HG03571 (cell line): ENCODE measurements around the gene CPM.

ENCODE experiments used
- ATAC-seq: cut with Tn5 transposase; IDR thresholded peaks from one replicate; pipeline ENCODE4 v1.9.1; 2021; ENCODE audit not compliant: unreplicated experiment

The CPM gene

DNA sequence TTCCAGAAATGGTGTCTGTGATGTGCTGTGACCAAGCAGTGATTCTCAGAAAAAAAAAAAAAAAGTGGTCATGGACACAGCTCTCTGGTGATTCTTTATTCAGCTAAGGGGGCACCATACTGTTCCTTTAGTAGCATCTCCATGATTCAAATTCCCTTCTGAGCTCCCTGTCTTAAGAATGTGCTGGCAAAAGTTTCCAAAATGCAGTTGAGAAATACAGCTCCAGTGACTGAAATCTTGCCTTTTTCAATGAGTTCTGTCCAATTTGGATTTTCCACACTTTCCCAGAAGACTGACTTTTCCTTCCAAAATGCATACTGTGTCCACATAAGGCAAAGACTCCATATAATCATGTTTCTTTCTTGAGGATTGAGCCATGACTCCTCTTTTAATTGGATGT lies 24.3 kb upstream of the CPM start:
- no peak for ATAC-seq

DNA sequence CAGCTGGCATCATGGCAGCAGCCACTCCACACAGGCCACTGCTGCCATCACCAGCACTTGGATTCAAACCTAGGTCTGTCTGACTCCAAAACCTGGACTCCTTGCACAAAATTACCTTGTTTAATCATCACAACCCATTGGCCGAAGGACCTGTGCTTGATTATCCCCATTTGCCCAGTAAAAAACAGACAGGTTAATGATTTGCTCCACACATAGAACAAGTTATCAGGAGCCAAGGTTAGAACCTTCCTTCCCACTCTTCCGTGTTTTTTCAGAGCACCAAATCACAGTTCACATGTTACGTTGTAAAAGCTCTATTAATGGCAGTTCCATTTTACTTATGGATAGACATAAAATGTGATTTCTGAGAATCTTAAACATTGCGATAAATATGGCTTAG lies 23.5 kb upstream of the CPM start:
- ATAC-seq: no peak

DNA sequence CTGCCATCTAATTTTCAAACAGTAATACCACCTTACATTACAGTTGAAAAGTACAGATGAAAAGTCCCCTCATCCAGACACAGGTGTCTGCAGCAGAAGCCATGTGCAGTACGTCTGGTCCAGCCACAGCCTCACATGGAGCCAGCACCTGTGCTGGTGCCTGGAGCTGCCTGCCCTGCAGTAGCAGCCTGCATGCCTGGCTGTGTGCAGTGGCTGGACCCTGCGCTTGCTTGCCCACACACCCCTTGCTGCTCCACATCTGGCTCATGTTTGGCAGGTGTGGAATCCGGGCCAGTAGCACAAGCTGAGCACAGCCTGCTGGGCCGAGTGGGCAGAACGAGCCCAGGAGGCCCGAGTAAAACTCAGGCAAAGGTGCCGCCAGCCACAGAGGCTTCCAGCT lies 21.8 kb upstream of the CPM start:
- no peak for ATAC-seq

DNA sequence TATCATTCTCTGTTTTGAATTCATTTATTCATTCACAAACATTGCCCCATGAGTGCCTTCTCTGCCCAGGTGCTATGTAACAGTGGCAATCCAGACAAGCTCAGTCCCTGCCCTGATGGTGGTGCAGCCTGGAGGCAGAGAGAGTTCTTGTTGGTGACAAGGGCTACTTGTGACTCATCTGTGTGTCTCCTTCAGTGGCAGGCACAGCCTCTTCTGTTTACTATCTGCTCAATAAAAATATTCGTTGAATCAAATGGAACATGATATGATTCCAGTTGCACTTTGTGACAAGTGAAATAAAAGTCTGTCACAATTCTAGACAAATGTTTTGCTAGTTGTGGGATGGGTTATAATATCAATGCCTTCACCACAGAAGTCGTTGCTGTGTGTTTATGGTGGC lies 20.6 kb upstream of the CPM start:
- no peak for ATAC-seq

DNA sequence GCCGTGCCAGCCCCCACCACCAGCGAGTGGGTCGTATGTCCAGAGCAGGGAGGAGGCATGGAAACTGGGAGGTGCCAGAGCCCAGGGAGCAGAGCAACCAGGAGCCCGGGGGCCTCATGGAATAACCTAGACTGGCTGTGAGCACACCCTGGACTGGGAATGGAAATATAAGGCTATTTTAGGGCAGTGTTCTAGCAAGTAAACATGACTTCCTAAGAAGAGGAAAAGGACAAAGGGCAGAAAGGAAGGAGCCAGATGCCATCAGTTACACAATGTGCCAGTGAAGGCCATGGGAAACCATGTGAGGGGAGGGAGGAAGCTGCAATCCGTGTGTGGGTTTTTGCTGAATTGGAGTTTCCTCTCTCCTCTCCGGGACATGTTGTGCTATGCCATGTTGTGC lies 18.7 kb upstream of the CPM start:
- ATAC-seq: no peak

DNA sequence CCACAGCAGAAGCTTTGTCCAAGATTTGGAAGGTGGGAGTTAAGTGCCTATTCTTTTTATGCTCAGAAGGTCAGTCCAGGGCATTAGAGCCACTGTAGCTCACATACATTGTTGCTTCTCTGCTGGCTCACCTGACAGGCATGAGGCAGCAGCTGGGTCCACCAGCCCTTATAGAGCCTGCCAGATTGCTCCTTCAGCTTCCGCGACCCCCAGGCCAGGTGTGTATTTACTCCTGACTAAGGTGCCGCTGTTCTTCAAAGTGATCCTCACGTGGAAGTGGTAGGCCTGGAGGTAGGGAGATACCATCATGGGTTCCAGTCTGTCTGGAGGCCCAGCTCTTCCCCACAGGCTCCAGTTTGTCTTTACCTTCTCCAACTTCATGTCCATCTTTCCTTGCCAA lies 17.5 kb upstream of the CPM start:
- ATAC-seq: no peak

DNA sequence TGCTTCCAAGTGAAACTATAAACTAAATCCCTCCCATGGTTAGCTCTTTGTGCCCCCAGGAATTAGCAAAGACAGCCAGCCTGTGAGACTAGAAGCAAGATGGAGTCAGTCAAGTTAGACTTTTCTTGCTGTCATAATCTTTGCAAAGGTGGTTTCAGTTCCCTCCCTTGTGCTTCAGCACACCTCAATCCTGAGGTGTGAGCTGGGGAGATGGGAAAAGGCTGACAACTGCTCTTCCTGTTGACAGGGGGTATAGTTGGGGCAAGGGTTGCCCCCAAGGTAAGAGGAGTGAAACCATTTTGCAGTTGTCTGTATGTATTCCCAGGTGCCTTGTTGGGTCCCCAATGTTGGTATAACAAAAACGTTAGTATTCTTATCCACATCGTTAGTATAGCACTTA lies 12.3 kb upstream of the CPM start:
- no peak for ATAC-seq

DNA sequence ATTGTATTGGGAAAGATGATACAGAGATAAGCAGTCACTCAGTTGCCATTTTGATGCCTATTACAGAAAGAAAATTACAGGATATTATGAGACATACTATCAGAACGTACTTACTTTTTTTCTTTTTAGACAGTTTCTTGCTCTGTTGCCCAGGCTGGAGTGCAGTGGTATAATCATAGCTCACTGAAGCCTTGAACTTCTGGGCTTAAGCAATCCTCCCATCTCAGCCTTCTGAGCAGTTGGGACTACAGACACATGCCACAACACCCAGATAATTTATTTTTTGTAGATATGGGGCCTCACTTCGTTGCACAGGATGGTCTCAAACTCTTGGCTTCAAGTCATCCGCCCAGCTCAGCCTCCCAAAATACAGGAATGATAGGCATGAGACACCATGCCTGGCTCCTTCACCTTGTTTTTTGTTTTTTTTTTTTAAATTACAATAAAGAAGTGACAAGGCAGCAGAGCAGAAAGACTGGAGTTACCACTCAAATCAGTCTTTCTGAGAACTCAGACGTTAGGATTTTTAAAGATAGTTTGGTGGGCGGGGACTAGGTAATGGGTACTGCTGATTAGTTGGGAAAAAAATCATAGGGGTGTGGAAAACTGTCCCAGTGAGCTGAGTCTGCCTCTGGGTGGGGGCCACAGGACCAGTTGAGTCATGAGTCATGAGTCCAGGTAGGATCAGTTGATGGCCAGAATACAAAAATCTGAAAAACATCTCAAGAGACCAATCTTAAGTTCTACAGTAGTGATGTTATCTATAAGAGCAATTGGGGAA lies 11.5 kb upstream of the CPM start:
- ATAC-seq: no peak

DNA sequence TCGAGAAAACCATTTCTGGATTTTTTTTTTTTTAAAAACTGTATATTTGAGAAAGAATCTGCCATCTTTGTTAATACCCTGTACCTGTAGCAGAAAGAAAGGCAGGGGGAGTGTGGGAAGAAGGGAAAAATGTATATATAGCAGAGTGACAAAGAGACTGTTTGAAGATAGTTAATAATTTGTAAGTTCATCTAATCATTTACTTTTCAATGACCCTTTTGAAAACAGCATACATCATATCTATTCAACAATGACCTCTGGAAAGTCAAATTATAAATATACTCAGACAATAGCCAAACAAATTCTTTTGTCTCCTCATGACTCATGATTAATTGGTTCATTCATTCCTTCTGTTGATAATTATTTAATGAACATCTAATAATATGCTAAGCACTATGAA lies 10.9 kb upstream of the CPM start:
- ATAC-seq: no peak

DNA sequence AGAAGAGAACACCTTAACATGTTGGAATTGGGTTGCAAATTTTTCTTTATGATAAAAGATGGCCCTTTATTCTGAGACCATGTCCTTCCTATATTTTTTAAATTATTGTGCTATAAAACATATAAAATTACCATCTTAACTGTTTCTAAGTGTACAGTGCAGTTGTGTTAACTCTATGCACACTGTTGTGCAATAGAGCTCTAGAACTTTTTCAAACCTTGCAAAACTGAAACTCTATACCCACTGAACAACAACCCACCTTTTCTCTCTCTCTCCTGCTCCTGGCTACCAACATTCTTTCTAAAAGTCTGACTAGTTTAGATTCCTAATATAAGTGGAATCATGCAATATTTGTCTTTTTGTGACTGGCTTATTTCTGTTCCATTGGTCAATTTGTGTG lies 7.8 kb upstream of the CPM start:
- ATAC-seq: no peak

DNA sequence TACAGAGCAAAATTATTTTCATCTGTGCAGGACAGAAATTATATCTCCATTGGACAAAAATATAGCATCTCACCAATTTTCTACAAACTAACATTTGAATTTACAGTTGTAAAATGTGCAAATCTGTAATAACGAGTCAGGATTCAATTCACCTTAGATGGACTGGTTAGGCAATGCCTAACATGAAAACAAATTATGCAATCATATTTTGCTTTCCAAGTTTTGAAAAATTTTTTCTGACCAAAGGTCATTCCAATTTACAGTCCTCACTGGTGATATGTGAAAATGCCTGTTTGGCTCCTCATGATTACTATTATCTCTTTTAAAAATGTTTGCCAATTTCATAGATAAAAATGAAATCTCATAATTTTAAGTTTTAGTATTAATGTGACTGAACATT lies 6.5 kb upstream of the CPM start:
- no peak for ATAC-seq

DNA sequence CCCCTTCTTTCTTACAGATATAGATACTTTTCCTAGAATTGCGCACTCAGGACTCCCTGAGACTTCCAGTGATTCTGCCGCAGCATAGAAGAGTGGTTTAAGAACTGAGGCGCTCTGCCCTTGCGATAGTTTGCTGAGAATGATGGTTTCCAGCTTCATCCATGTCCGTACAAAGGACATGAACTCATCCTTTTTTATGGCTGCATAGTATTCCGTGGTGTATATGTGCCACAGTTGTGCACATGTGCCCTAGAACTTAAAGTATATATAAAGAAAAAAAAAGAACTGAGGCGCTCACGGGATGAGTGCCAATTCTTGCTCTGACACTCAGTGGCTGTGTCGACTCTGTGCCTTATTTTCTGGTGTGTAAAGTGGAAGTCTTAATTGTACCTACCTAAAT lies 1.4 kb upstream of the CPM start:
- ATAC-seq: no peak

DNA sequence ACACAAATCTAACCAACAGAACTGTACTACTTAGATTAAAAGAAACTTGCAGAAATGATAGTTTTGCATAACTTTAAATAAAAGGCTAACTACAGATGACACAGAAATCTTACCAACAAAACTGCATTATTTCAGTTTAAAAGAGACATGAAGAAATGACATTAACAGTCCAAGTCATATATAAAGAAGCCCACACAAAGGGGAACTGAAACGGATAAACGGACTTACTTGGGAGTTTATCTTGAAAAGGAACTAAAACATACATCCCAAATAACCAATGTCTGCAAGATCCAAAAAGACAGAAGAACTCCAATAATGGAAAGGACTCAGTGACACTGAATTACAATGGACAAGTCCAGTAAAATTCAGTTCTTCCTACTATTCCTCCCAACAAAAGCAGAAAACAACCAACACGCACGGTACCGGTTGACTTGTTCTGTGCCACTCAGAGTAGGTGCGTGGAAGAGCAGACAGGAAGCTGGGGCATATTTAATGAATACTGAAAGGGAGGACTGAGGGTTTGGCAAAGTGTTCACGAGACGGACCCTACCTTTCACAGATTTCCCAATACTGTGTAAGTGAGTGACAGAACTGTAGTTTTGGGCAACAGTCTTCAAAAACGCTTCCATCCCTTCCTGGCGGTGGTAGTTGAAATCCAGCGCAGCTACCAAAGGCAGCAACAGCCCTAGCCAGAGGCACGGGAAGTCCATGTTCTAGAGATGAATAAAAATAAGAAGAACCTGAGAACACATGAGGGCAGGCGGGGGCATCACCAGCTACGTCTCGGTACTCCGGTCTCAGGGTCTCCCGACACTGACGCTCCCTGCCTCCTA lies 627 bp downstream of the CPM start:
- peak; percentile 40 for ATAC-seq

DNA sequence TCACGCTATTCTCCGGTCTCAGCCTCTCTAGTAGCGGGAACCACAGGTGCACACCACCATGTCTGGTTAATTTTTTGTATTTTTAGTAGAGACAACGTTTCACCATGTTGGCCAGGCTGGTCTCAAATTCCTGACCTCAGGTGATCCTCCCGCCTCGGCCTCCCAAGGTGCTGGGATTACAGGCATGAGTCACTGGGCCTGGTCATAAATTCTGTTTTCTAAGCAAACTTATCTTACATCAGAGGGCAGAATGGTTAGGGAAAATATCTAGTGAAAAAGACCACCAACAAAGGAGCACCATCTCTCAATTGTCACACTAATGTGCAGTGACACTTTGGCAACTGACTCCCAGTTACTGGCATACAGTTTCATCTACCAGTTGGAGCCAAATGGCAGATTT lies 2.8 kb downstream of the CPM start:
- ATAC-seq: no peak

DNA sequence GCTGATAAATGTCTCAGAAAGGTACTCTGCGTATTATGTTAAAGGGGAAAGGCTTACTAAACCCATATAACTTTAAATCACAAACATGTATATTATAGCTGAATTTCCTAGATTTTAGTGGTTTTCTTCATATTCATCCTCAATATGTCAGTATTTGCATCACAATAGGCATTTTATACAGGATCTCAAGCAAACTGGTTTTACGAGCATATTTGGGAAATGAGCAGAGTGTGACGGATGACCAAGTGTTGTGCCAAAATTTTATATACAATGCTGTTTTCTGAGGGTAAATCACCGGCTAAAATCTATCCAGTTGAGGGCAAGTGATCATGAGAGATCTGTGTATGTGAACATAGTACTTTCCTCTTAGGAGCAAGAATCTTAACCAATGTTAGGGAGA lies 8.4 kb downstream of the CPM start:
- no peak for ATAC-seq

DNA sequence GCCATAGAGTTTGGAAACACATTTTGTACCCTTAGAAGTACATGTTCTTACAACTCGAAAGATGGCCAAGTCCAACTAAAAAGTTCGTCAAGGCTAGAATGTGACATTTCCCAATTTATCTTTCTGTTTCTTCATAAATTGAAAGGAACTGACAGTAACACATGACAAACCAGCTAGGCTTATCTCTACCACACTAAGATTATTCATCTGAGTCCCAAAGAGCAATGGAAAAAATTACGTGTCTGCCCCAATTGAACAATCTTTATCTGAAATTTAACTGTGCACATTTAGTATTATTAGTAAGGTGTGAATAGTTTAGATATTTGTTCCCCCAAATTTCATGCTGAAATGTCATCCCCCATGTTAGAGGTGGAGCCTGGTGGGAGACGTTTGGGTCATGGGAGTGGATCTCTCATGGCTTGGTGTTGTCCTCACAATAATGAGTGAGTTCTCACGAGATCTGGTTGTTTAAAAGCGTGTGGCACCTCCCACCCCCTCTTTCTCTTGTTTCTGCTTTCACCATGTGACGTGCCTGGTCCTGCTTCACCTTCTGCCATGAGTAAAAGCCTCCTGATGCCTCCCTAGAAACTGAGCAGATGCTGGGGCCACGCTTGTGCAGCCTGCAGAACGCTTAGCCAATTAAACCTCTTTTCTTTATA lies 13.3 kb downstream of the CPM start:
- ATAC-seq: no peak

DNA sequence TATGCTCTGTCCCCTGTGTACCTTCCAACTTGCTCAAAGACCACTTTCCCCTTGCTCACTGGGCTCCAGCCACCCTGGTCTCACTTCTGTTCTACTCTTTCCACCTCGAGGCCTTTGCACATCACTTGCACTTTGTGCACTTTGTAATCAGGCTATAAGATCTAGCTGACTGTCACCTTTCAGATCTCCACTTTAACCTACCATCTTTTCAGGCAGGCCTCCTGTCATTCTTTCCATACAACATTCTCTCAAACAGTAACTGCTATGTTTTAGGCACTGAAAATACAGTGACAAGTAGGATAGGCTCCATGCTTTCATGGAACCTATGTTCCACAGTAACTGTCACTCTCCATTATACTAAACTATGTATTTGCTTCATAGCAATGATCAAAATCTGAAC lies 14.0 kb downstream of the CPM start:
- no peak for ATAC-seq

DNA sequence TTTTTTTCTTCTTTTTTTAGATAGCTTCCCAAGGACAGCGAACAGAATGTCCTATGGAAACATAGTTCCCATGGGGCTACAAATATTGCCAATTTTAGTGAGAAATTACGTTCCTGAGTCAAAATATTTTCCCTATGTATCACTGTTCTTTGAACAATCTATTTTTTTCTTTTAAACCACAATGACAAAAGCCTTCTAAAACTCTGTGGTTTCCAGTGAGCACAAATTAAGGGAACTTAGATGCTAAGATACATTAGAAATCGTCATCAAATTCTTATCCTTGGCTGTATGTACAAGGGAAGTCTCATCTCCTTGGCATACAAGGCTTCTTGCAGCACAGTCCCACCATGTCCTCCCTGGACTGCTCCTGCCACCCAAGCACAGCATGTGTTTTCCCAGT lies 17.9 kb downstream of the CPM start:
- ATAC-seq: no peak

DNA sequence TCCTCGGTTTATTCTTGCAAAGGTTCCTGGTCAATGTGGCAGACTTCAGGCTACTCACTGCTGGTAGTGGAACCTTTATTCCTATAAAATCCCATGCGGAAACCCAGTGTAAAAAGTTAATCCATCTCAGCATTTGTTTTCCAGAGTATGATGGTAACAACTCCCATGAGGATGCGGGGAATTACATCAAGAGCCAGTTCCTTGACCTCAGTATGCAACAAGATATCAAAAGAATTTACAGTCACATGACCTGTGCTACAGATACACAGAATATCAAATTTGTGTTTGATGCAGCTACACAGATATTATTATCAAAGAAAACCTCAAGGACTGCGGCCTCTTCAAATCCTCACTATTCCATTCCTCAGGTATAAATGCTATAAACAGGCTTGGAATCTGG lies 19.3 kb downstream of the CPM start:
- no peak for ATAC-seq

DNA sequence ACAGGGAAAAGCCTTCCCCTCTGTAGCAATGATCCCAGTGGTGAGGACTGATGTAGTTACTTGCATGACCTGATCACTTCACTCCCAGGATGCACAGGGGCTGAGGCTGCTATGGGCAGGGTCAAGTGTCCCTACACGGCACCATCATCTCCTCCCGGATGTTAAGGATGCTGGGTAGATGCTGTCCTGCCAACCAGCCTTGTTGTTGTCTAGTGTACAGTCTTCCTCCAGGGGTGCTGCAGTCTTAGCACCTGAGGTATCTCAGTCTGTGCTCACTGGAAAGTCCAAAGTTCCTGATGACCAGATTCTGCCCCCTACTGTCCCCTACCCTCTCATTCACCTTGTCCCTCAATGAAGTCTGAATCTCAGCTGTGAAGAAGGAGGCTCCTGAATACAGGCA lies 20.1 kb downstream of the CPM start:
- ATAC-seq: no peak

DNA sequence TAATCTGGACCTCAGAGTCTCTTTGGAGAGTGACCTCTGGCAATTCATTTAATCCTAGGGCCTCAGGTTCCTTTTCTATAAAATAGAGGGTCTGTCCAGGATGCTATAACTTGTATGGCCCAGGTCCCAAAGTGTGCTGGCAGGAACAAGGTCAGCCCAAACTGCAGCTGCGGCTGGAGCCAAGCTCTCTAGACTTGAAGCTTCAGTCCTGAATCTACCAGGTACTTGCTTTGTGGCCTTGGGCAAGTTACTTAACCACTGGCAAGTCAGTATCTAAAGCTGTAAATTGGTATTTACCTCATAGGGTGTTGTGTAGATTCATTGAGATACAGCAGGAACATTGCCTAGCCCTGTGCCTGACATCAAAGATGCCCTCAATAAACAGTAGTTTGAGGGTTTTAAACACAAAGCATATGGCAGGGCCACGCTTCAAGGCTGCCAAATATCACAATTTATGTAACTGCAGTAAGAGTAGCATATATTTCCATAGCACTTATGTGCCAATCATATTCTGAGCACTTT lies 21.7 kb downstream of the CPM start:
- ATAC-seq: no peak

DNA sequence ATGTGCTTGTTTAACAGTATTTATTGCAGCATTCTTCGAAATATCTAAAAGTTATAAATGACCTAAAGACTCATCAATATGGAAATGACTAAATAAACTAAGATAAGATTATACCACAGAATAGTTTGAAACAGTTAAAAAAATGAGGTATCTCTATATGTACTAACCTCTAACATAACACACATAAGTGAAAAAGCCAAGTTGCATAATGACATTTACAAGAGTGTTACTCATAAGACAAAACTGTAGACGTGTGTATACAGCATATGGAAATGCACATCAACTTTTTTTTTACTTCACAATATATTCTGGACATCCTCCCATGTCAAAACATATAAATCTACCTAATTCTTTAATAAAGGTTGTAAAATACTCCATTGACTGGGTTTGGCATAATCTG lies 22.8 kb downstream of the CPM start:
- ATAC-seq: no peak
